ENCODE results near the gene PAPPA2.
"Not testable (repeated sequence)": the region's sequence is repeated elsewhere in the genome, so short reads cannot be mapped to it uniquely, and the experiment has no call there.

PAPPA2 gene

DNA sequence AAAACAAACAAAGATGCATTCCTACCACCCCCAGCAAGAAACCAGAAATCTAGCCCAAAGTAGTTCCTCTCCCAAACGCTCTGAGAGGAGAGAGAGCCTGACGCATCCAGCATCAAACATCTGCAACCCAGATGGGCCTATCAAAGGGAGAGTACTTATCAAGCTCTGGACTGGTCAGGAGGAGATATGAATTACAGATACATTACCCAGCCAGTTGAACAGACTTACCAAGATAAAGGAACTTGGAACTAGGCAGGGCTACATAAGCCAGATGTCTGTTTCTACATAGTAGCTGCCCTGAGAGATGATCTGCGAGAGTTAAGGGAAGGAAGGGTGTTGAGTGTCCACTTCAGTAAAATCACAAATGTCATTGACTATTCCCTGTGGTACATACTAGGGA is 138.4 kb downstream of the PAPPA2 start:
- no peaks in the 10 kb centered on the region for H3K36me3 Mint-ChIP-seq
- no peak for ATAC-seq
- no peaks in the 10 kb centered on the region for H3K4me1 Mint-ChIP-seq
- H3K9me3 Mint-ChIP-seq, result no peaks in the 10 kb centered on the region
- no peak overlapping the region for H3K4me3 Mint-ChIP-seq
- no peak overlapping the region for H3K27ac Mint-ChIP-seq
- H3K27me3 Mint-ChIP-seq, result no peaks in the 10 kb centered on the region

DNA sequence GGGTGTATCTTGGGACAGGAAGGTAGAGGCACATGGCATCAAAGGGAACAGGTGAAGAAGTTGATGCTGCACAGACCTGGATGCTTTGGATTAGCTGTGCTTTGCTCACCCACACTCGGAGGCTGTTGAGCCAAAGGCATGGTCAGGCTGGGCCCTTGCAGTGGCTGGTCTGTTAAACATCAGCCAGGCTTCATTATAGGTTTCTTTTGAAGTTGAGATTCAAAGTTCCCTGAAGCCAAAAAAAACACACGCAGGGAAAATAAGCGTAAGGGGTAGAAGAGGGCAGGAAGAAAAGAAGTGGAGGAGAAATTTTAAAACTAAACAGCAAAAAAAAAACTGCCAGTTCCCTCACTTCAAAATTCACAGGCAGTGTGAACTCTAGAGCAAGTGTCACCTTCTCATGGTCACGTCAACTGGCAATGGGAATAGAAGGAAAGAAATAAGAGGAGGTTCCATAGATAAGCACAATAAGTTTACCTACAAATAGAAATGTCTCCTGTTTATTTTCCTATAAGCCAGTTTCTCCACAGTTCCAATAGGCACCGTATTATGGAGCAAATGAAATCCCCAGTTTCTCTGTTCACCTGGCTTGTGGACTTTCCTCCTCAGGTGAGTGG is 139.5 kb downstream of the PAPPA2 start:
- no peak overlapping the region for H3K27ac Mint-ChIP-seq
- H3K4me3 Mint-ChIP-seq, result no peak overlapping the region
- no peak for ATAC-seq
- no peaks in the 10 kb centered on the region for H3K9me3 Mint-ChIP-seq
- no peaks in the 10 kb centered on the region for H3K27me3 Mint-ChIP-seq
- no peaks in the 10 kb centered on the region for H3K36me3 Mint-ChIP-seq
- no peaks in the 10 kb centered on the region for H3K4me1 Mint-ChIP-seq

DNA sequence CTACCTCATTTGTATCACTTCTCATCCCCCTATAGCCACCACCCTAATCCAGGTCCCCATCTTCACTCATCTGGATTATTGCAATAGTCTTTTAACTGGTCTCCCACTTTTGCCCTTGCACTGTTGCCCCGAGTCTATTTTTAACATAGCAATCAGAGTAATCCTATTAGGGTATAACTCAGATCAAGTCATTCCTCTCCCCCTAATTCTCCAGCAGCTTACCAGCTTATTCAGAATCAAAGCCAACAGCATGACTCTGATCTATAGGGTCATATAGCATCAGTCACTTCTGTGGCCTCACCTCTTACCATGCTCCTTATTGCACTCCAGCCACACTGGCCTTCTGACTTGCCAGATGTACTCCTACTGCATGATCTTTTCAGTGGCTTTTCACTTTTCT is 140.7 kb downstream of the PAPPA2 start:
- no peaks in the 10 kb centered on the region for H3K27me3 Mint-ChIP-seq
- no peak overlapping the region for H3K4me3 Mint-ChIP-seq
- H3K36me3 Mint-ChIP-seq, result no peaks in the 10 kb centered on the region
- no peak overlapping the region for H3K27ac Mint-ChIP-seq
- H3K9me3 Mint-ChIP-seq, result no peaks in the 10 kb centered on the region
- peak; percentile 47 for ATAC-seq
- no peaks in the 10 kb centered on the region for H3K4me1 Mint-ChIP-seq

DNA sequence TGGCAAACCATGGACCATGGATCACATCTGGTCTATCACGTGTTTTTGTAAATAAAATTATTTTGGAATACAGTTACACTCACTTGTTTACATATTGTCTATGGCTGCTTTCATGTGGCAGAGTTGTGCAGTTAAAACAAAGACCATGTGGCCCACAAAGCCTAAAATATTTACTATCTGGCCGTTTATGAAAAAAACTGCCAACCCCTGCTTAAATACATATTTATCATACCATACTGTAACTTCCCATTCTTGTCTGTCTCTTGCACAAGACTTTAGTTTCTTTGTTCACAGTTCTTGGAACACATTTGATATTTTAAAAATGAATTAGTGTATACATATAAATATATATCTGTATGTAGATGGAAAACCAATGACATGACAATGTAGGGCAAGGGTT is 141.5 kb downstream of the PAPPA2 start:
- ATAC-seq, result no peak
- no peaks in the 10 kb centered on the region for H3K36me3 Mint-ChIP-seq
- H3K27me3 Mint-ChIP-seq, result no peaks in the 10 kb centered on the region
- no peaks in the 10 kb centered on the region for H3K4me1 Mint-ChIP-seq
- H3K27ac Mint-ChIP-seq, result no peak overlapping the region
- H3K4me3 Mint-ChIP-seq, result no peak overlapping the region
- no peaks in the 10 kb centered on the region for H3K9me3 Mint-ChIP-seq

DNA sequence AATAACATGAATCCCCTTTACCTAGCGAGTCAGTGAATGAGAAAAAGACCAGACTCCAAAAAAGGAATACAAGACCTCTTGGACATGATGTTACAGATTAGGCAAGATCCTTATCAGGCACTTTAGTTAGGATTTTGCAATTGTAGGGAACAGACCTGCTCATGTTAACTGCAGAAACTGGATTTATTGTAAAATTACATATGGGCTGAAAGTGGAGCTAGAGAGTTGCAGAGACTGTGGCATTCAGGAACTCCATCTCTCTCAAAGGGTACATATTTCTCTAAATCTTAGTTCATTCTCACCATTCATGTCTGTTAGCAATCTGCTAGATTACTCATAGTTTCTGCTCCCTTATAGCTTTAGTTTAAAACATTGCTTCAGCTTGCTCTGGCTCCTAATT is 142.2 kb downstream of the PAPPA2 start:
- H3K4me3 Mint-ChIP-seq, result no peak overlapping the region
- ATAC-seq, result no peak
- no peaks in the 10 kb centered on the region for H3K36me3 Mint-ChIP-seq
- no peak overlapping the region for H3K27ac Mint-ChIP-seq
- no peaks in the 10 kb centered on the region for H3K4me1 Mint-ChIP-seq
- H3K9me3 Mint-ChIP-seq, result no peaks in the 10 kb centered on the region
- no peaks in the 10 kb centered on the region for H3K27me3 Mint-ChIP-seq

DNA sequence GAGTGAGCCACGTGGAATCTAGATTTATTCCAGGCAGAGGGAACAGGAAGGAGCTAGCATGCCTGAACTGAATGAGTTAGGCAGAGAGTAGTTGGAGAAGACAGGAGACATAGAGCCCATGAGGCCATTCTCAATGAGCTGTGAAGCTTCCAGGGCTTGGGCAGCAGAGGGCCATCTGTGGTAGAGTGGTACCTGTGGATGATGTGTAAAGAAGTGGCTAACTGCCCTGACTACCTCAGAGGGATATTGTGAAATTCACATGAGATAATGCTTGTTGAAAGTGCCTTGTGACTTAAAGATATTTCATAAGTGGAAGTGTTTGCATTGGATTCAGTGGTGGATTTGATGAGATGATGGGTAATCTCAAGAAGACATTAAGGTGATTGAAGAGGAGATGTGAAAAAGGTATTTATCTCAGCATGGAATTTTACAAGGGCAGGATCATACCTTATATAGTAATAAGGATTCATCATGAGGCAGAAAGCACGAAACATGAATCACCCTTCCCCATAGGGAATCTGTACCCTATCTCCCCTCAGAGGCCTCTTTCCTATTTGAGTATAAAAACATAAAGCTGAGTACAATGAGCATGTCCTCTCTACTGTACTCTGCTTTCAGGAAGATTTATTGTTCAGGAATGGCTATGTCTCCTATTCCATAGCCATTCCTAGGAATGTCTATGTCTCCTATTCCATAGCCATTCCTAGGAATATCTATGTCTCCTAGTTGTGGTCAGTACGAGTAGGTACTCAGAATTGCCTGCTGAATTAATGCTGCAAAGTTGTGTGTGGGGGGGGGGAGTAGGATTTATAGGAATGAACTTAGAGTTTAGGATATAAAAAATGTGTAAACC is 146.8 kb downstream of the PAPPA2 start:
- H3K36me3 Mint-ChIP-seq, result no peaks in the 10 kb centered on the region
- H3K27ac Mint-ChIP-seq, result no peak overlapping the region

DNA sequence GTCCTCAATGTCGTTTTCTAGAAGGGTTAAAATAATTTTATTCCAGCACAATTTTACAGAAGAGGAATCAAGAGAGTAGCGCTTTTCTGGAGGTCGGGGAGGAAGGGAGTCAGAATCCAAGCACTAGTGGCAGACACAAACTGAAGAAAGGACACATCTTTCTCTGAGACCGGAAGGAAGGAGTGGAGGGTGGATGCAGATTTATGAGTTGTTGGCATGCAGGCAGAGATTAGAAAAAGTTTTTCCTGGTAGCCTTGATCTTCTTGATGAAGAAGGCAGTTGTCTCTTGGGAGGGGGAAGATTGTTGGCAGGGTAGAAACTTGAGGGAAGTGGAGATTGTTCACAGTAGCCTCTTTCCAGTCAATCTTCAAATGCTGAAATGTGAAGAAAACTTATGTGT is 149.8 kb downstream of the PAPPA2 start:
- Mint-ChIP-seq H3K27ac (no peak overlapping the region), H3K27me3 (no peaks in the 10 kb centered on the region), H3K36me3 (no peaks in the 10 kb centered on the region), H3K9me3 (no peaks in the 10 kb centered on the region), H3K4me3 (no peak overlapping the region), H3K4me1 (no peaks in the 10 kb centered on the region)
- no peak for ATAC-seq

More for the DNA sequence above, 146.8 kb downstream of the PAPPA2 start:
- Mint-ChIP-seq H3K27me3 (no peaks in the 10 kb centered on the region), H3K9me3 (no peaks in the 10 kb centered on the region), H3K4me3 (no peak overlapping the region), H3K4me1 (no peaks in the 10 kb centered on the region)
- ATAC-seq, result no peak

DNA sequence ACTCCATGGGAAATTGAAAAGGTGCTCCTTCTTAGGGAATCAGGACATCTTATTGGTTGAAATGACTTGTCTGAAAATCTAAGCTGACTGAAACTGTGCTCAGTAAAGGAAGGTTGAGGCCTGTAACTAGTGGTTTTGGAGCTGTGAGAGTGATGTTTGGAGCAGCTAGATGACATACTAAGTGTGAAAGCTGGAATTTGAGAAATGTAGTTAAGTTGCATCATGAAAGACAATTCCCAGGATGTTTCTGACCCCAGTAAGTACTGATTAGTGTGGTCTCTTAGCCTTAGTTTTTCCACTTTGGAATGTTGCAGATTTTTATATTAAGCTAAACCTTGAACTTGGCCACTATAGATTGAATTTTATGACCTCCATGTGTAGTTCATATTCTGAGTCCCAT is 154.9 kb downstream of the PAPPA2 start:
- no peaks in the 10 kb centered on the region for H3K9me3 Mint-ChIP-seq
- ATAC-seq, result no peak
- H3K4me3 Mint-ChIP-seq, result no peak overlapping the region
- no peaks in the 10 kb centered on the region for H3K4me1 Mint-ChIP-seq
- no peaks in the 10 kb centered on the region for H3K27me3 Mint-ChIP-seq
- H3K36me3 Mint-ChIP-seq, result no peaks in the 10 kb centered on the region
- H3K27ac Mint-ChIP-seq, result no peak overlapping the region

DNA sequence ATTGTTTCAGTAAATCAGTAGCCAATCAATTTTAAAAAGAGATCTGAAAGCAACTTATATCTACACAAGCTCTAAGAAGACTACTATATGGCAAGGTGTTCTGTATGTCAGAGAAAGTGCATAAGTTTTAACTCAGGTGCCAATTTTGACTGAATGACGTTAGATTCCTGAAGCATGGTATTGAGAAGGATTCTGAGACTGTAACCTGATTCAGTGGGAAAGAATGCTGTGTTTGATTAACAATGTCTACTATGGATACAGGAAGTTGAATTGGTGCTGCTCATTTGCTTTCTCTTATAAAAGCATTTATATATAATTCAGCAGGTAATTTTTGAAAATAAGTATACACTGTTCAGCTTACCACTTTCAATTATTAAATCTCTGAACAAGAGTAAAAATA is 156.3 kb downstream of the PAPPA2 start:
- no peaks in the 10 kb centered on the region for H3K4me1 Mint-ChIP-seq
- H3K9me3 Mint-ChIP-seq, result peaks cover 4% of the 10 kb centered on the region
- no peak overlapping the region for H3K4me3 Mint-ChIP-seq
- no peak overlapping the region for H3K27ac Mint-ChIP-seq
- no peaks in the 10 kb centered on the region for H3K36me3 Mint-ChIP-seq
- no peak for ATAC-seq
- H3K27me3 Mint-ChIP-seq, result no peaks in the 10 kb centered on the region

DNA sequence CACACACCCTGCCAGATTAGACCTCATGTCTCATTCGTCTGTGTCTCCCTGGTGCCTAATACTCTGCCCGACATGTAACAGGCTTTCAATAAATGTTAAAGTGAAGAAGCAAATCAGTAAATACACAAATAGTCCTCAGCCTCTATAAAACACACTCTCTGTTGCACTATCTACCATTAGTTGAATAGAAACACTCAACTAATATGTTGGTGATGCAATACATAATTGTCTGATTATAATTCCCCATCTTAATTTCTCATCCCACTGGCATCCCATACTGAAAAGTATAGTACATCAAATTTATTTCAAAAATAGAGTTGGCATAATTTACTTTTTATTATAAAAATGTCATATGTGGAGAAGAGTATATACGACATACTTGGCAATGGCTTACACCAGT is 162.4 kb downstream of the PAPPA2 start:
- H3K4me1 Mint-ChIP-seq, result no peaks in the 10 kb centered on the region
- H3K27me3 Mint-ChIP-seq, result no peaks in the 10 kb centered on the region
- H3K4me3 Mint-ChIP-seq, result no peak overlapping the region
- H3K36me3 Mint-ChIP-seq, result no peaks in the 10 kb centered on the region
- peaks cover 4% of the 10 kb centered on the region for H3K9me3 Mint-ChIP-seq
- ATAC-seq, result no peak
- H3K27ac Mint-ChIP-seq, result no peak overlapping the region

DNA sequence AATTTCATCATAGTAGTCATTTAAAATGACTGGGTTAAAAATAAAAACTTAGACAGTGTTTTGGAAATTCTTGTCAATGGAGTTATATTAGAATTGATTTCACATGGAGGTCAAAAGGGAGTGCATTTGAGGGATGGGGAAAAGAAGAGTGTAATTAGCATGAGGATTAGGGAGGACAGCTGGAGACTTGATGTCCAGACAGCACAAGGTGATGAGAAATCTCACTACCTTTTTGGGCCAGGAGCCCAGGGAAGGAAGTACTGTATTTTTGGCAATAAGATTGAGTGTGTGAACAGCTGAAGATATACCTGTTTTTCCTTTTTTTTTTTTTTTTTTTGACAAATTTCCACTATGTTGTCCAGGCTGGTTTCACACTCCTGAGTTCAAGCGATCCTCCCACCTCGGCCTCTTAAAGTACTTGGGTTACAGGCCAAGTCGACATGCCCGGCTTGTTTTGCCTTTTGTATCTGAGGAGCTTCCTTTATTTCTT is 163.6 kb downstream of the PAPPA2 start:
- H3K36me3 Mint-ChIP-seq, result no peaks in the 10 kb centered on the region
- no peaks in the 10 kb centered on the region for H3K4me1 Mint-ChIP-seq
- no peak overlapping the region for H3K27ac Mint-ChIP-seq
- H3K9me3 Mint-ChIP-seq, result peaks cover 4% of the 10 kb centered on the region
- H3K27me3 Mint-ChIP-seq, result no peaks in the 10 kb centered on the region
- no peak overlapping the region for H3K4me3 Mint-ChIP-seq
- ATAC-seq, result no peak

DNA sequence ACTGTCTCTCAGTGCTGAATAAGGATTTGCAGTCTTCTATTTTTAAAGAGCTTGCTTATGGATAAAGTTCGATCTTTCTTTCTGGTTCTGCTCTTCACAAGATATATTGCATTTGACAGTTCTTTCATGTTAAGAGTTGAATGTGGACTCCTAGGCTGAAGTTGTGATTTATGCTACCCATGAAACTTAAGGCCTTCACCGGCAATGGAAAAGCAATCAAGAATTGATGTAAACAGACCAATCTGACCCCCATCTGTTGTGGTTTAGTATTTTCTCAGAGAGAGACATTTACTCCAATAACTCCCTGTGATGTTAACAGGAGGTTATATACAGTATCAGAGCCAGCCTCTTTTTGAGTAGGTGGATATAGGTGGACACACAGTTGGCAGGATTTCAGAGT is 165.8 kb downstream of the PAPPA2 start:
- ATAC-seq, result no peak
- no peaks in the 10 kb centered on the region for H3K27me3 Mint-ChIP-seq
- no peaks in the 10 kb centered on the region for H3K36me3 Mint-ChIP-seq
- H3K4me1 Mint-ChIP-seq, result no peaks in the 10 kb centered on the region
- no peak overlapping the region for H3K27ac Mint-ChIP-seq
- H3K4me3 Mint-ChIP-seq, result no peak overlapping the region
- peaks cover under 1% of the 10 kb centered on the region for H3K9me3 Mint-ChIP-seq

DNA sequence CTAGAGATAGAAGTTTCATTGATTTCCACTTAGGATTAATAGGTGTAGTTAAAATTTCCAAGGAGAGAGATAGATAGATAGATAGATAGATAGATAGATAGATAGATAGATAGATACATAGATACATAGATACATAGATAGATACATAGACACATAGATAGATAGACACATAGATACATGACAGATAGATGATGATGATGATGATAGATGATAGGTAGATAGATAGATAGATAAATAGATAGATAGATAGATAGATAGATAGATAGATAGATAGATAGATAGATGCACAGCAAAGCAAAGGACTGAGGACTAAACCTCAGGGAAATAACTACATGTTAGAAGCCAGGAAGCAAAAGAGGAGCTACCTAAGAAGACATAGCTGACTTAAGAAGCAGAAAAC is 171.8 kb downstream of the PAPPA2 start:
- H3K27ac Mint-ChIP-seq, ATAC-seq, H3K4me1 Mint-ChIP-seq, H3K4me3 Mint-ChIP-seq, H3K27me3 Mint-ChIP-seq, H3K36me3 Mint-ChIP-seq, H3K9me3 Mint-ChIP-seq: not testable (repeated sequence)

DNA sequence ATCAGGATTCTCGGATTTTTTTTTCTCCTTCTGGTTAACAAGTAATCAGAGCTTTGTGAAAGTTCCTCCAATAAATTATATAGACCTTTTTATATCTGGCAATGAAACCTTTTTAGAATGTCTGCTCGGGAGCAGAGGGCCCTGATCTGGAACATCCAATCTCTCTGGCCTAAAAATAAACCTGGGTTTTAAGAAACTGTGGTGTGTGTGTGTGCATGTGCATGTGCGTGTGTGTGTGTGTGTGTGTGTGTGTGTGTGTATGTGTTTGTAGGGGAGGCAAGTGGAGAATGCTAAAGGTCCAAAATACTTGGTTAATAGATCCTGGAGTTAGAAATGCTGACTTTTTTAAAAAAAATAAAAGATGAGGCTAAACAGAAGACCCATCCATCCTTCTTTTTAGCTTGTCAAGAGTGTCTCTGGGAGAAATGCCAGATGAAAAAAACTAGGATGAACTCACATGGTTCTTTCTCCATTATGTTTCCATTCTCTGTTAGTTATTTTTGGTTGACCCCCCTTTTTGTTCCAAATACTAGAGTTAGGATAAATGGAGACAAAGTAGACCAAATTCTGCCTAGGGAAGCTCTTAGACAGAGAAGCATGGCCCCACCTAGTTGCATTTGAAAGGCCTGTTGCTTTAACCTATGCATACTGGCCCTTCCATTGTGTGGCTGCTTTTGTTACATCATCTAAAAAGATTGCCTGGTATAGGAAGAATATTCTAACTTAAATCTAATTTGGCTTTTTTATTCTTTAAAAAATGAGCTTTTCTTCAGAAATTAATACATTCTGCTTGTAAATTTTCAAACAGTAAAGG is 175.9 kb downstream of the PAPPA2 start:
- no peak for ATAC-seq
- no peak overlapping the region for H3K27ac Mint-ChIP-seq
- H3K36me3 Mint-ChIP-seq, result no peaks in the 10 kb centered on the region
- H3K27me3 Mint-ChIP-seq, result no peaks in the 10 kb centered on the region
- no peaks in the 10 kb centered on the region for H3K4me1 Mint-ChIP-seq
- peaks cover 3% of the 10 kb centered on the region for H3K9me3 Mint-ChIP-seq
- no peak overlapping the region for H3K4me3 Mint-ChIP-seq

DNA sequence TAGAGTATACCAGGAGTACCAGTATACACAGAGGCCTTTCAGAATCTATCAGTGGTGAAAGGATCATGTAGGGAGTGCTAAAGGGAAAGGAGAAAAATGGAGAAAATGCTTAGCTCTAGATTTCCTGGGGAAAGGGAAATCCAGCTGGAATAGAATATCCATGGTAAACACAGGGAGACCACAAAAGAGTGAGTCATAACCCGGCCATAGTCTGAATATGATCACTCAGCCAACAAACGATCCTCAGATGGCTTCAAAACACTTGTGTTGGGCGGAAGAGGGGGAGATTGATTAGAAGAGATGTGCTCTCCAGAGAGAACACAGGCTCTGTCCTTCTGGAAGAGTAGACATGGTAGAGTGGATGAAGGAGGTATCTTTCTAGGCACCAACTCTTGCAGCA is 180.6 kb downstream of the PAPPA2 start:
- Mint-ChIP-seq H3K4me3 (no peak overlapping the region), H3K27ac (no peak overlapping the region), H3K36me3 (no peaks in the 10 kb centered on the region), H3K27me3 (no peaks in the 10 kb centered on the region), H3K4me1 (no peaks in the 10 kb centered on the region), H3K9me3 (peaks cover 11% of the 10 kb centered on the region)
- no peak for ATAC-seq

Data from stimulated activated memory B cell treated with anti-CD40 and anti-IgM and Interleukin-4, amounts not matched to agents 10 μg/mL and 1 μg/mL and 100 μg/mL, for 72 hours (primary cell).